Measurements from ENCODE around the gene MSH2. TPM values are rescaled to one million over a fixed set of nuclear protein-coding genes. Genes with fewer than 3 reads are reported as not detected.

Gene MSH2
- total RNA-seq, 1 donor from 2014 or later: 56.5 TPM

GRCh38 chr2:47509821-47510385, 106.9 kb downstream of the MSH2 start:
- Mint-ChIP-seq H3K9me3 (ENCODE audit: unreplicated experiment) (no peaks in the 10 kb centered on the region), H3K27me3 (ENCODE audit: unreplicated experiment) (peaks cover 3% of the 10 kb centered on the region), H3K36me3 (ENCODE audit: low read depth, unreplicated experiment) (peaks cover 20% of the 10 kb centered on the region), H3K4me3 (ENCODE audit: unreplicated experiment) (no peak overlapping the region), H3K4me1 (ENCODE audit: unreplicated experiment) (peaks cover 4% of the 10 kb centered on the region), H3K27ac (ENCODE audit: unreplicated experiment) (no peak overlapping the region)
- DNase-seq (ENCODE audit: low spot score): no peak
- TF ChIP-seq CTCF (IDR thresholded peaks at IDR 0.05; ENCODE audit: unreplicated experiment): no peak

- TF ChIP-seq CTCF (IDR thresholded peaks at IDR 0.05; ENCODE audit: unreplicated experiment): no peak
- peaks cover 16% of the 10 kb centered on the region for H3K36me3 Mint-ChIP-seq (ENCODE audit: low read depth, unreplicated experiment)
These were observed 107.8 kb downstream of the MSH2 start for GRCh38 chr2:47510745-47511144.

GRCh38 chr2:47512581-47513083, 109.7 kb downstream of the MSH2 start:
- no peak for TF ChIP-seq CTCF (IDR thresholded peaks at IDR 0.05; ENCODE audit: unreplicated experiment)
- peak; percentile 9 for DNase-seq (ENCODE audit: low spot score)
- Mint-ChIP-seq H3K4me3 (ENCODE audit: unreplicated experiment) (no peak overlapping the region), H3K36me3 (ENCODE audit: low read depth, unreplicated experiment) (peaks cover 10% of the 10 kb centered on the region), H3K4me1 (ENCODE audit: unreplicated experiment) (peaks cover 4% of the 10 kb centered on the region), H3K27me3 (ENCODE audit: unreplicated experiment) (peaks cover 2% of the 10 kb centered on the region), H3K9me3 (ENCODE audit: unreplicated experiment) (no peaks in the 10 kb centered on the region), H3K27ac (ENCODE audit: unreplicated experiment) (no peak overlapping the region)

More at GRCh38 chr2:47510745-47511144, 107.8 kb downstream of the MSH2 start:
- Mint-ChIP-seq H3K9me3 (ENCODE audit: unreplicated experiment) (no peaks in the 10 kb centered on the region), H3K4me3 (ENCODE audit: unreplicated experiment) (no peak overlapping the region), H3K4me1 (ENCODE audit: unreplicated experiment) (peaks cover 4% of the 10 kb centered on the region), H3K27ac (ENCODE audit: unreplicated experiment) (no peak overlapping the region), H3K27me3 (ENCODE audit: unreplicated experiment) (peaks cover 3% of the 10 kb centered on the region)
- no peak for DNase-seq (ENCODE audit: low spot score)

GRCh38 chr2:47513981-47514520, 111.1 kb downstream of the MSH2 start:
- H3K27me3 Mint-ChIP-seq (ENCODE audit: unreplicated experiment): peaks cover 2% of the 10 kb centered on the region
- TF ChIP-seq CTCF (IDR thresholded peaks at IDR 0.05; ENCODE audit: unreplicated experiment): no peak
- no peak overlapping the region for H3K27ac Mint-ChIP-seq (ENCODE audit: unreplicated experiment)
- H3K9me3 Mint-ChIP-seq (ENCODE audit: unreplicated experiment): no peaks in the 10 kb centered on the region
- H3K36me3 Mint-ChIP-seq (ENCODE audit: low read depth, unreplicated experiment): peaks cover 10% of the 10 kb centered on the region
- H3K4me1 Mint-ChIP-seq (ENCODE audit: unreplicated experiment): peaks cover 4% of the 10 kb centered on the region
- no peak for DNase-seq (ENCODE audit: low spot score)
- peak overlapping the region; percentile 42 for H3K4me3 Mint-ChIP-seq (ENCODE audit: unreplicated experiment)

- Mint-ChIP-seq H3K27me3 (ENCODE audit: unreplicated experiment) (peaks cover 7% of the 10 kb centered on the region), H3K9me3 (ENCODE audit: unreplicated experiment) (no peaks in the 10 kb centered on the region), H3K27ac (ENCODE audit: unreplicated experiment) (no peak overlapping the region), H3K4me1 (ENCODE audit: unreplicated experiment) (peaks cover 4% of the 10 kb centered on the region), H3K36me3 (ENCODE audit: low read depth, unreplicated experiment) (peaks cover 10% of the 10 kb centered on the region), H3K4me3 (ENCODE audit: unreplicated experiment) (no peak overlapping the region)
- DNase-seq (ENCODE audit: low spot score): no peak
- no peak for TF ChIP-seq CTCF (IDR thresholded peaks at IDR 0.05; ENCODE audit: unreplicated experiment)
These were observed 113.6 kb downstream of the MSH2 start for GRCh38 chr2:47516360-47517104.
